Middle frontal gyrus (tissue), 1 donor: Measurements from ENCODE around the gene TCERG1L.

ENCODE experiments used
- DNase-seq: peaks from one replicate; pipeline ENCODE4 v3.0.0-alpha.2; 2015; ENCODE audit warnings: low spot score; ENCODE audit errors: extremely low spot score

TCERG1L gene

DNA sequence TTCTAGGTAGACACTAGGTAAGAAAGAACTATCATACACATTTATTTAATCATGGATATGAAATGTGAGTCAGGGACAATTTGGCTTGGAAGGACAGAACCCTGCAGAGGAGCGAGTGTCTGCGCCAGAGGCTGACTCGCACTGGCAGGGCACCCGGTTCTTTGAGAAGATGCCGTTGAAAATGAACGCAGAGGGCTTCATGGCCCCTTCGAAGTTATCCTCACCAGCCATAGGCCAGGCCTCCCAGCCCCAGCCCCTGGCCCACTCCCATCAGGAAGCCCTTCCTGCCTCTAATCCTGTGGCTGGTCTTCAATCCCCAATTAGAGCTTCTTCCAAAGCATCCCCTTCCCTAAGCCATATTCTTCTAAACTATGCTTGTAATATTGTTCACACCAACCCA lies 239.8 kb downstream of the TCERG1L start:
- DNase-seq, result no peak

DNA sequence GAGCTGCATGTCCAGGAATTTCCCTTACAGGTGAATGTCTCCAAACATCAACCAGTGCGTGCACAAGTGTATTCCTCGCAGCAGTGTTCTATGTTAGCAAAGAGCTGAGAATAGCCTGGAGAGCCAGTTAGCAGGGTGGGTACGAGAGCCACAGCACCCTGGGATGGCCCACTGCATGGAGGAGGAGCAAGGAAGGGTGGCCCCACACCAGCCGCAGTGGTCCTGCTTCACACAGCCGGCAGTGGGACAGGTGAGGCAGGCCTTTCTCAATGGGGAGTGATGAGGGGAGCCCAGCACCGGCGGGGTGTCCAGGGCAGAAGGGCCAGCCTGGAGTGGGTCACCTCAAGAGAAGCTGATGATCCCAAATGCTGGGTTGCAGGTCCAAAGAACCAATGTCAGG lies 240.7 kb downstream of the TCERG1L start:
- DNase-seq, result no peak

DNA sequence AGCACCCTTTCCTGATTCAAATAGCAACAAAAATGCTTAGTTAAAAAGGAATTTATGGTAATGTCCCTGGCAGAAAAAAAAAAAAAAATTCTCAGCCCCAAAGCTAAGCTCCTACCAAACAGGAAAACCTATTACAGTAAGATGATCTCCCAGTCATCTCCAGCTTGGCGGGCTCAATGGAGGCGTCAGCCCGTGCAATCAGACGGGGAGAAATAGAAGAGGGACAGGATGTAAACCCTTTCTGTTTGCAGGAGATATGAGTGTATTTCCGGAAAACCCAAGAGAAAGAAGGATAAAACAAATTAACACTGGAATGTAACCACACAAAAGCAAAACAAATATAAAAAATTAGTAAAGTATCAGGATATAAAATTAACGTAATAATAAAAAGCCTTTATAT lies 242.8 kb downstream of the TCERG1L start:
- no peak for DNase-seq

DNA sequence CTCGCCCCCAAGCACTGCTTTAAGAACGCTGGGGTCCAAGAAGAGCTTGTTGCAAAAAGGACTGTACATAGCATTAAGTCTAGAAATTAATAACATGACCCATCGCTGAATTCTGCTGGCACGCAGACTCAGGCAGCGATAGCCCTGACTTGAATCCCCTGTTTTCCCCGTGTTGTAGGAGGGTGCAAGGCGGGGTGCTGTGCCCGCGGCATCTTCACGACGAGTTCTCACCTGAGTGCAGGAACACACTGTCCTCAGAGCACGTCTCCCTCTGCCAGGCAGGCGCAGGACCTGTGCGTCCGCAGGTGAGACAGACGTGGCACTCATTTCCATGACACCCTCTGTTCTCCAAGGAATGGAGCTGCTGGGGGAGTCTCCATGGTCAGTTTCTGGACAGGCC lies 243.2 kb downstream of the TCERG1L start:
- DNase-seq, result no peak

DNA sequence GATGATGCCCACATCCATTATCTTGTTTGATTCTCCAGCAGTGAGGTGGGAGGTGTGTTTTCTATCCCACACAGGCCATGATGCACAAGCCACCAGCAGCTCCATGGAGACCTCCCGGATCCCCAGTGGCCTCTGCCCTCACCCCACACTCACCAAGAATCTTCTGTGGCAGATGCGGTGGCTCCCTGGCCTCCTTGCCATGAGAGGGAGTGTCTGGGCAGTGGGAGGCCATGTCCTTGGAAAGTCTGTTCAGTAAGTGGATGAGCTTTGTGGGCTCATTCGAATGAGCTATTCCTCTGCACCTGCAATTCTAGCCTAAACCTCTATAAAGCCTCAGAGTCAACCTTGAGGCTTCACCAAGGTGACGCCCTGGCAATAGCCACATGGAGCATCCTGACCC lies 243.8 kb downstream of the TCERG1L start:
- DNase-seq, result no peak

DNA sequence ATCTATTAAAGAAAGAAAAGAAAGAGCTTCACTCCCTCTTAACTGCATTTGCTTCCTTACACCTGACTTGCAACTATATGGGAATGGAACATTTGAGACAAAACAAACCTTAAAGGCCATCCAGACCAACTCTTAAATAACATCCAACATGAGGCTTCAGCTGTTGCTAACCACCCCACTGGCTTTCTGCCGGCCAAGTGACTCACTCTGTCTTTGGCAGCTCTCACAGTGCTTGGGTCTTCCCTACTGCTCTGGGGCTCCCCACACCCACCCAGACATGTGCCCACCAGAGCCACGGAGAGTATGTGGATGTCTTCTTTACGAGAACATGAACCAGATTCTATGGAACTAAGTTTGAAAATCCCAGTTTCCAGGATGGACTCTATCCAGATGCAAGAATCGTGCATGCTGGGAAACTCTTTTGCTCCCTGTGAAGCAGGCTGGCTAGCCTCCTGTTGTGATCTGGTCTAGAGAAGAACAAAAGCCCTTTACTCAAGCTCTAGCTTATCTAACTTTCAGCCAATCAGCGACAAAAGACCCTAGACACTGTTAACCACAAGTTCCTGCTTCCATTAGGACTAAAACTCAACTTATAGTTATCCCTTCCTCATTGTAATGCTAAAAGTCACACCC lies 245.7 kb downstream of the TCERG1L start:
- DNase-seq, result no peak

DNA sequence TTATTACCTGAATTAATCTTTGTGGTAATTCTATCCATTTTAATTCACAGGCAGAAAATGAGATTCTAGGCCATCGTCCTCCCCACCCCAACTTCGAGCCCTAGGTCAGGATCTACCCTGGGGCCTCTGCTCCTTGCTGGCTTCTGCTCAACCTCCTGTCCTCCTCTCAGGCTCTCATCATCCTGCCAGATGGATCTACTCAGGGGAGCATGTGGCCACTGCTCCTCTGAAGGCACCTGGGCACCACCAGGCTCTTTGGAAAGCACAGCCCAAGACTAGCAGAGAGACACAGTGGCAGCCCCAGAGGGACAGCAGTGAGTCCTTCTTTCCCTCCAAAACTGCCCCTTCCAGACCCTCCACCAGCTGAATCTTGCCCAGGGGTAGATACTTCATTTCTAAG lies 248.2 kb downstream of the TCERG1L start:
- DNase-seq, result no peak

DNA sequence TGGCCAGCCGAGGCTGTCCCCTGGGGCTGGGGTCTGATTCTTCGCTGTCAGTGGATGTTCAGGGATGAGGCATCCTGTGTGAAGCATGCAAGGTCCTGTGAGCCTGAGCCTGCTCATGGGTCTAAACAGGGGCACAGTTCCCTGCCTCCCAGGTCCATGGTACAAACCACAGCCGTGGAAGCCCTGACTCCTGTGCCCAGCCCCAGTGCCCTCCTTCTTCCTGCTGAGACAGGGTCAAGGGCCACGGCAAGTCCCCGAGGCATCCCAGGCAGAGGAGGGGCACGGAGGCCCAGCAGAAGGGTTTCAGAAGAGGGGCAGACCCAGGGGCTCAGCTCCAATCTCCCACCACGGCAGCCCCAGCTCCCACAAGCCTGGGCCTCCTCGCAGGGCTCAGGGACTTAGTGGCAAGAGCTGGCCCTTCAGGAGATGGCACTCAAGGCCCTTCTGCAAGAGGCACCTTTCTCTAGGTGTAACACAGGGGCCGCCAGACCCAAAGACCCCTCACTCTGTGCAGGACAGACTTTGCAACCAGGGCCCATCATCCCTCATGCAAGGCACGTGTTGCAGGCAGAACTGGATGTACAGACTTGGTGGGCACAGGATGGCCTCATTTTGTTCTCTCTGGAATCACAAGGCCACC lies 248.8 kb downstream of the TCERG1L start:
- DNase-seq, result no peak

DNA sequence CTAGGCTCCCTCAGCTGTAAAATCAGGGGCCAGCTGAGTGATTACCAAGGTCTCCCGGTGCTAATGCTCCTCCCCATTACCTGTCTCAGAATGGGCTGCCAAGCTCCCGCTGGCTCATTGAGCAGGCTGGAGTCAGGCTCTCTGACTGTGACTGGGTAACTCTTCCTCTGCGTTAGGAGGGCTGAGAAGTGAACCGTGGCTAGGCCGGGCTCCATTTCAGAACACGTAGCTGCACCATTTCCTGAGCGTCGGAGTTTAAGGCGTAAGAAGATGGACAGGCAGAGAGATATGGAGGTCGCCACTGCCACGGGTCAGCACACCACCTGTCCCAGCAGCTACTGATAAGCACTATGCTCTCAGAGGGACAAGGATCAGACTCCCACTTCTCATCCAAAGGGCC lies 250.3 kb downstream of the TCERG1L start:
- no peak for DNase-seq

DNA sequence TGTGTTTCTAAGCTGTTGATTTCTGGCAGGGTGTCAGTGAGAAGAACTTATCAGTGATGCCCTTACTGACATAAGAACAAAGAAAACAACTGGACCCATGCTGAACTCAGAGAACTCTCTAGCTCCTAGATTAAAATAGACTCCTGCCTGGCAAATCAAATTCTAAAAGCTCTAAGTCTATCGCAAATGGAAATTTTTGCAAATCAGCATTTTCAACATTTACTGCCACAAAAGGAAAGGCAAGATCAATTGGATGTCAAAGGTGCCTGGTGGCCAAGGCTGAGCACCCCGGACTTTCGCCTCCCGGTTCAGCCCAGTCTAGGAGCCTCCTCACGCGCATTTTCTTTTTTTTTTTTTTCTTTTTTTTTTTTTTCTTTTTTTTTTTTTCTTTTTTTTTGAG lies 251.6 kb downstream of the TCERG1L start:
- no peak for DNase-seq

DNA sequence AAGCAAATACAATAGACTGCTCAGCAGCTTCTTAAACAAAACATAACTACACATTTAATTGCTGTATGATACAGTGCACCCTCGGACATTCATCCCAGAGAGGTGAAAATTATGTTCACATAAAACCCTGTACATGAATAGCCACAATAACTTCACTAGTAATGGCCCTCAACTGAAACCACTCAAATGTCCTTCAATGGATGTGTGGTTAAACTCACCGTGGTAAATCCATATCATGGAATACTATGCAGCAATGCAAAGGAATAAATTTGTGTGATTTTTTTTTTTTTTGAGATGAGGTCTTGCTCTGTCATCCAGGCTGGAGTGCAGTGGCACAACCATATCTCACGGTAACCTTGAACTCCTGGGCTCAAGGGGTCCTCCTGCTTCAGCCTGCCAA lies 252.7 kb downstream of the TCERG1L start:
- DNase-seq, result no peak

DNA sequence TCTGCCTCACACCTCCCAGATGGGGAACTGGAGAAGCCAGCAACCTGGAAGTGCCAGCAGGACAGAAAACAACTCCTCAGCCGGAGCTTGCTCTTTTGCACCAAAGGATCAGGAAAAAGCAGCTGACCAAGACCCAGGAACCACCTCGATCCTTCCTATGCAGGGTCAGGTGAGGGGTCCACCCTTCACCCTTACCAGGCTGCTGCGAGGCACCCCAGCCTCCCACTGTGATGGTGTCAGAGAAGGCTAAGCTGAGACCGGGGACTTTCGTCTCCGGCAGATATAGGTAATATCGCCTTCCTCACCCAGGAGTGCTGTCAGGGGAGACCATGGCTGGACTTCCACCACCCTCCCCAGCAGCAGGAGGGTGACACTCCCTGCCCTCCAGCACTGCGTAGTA lies 254.7 kb downstream of the TCERG1L start:
- DNase-seq, result no peak

DNA sequence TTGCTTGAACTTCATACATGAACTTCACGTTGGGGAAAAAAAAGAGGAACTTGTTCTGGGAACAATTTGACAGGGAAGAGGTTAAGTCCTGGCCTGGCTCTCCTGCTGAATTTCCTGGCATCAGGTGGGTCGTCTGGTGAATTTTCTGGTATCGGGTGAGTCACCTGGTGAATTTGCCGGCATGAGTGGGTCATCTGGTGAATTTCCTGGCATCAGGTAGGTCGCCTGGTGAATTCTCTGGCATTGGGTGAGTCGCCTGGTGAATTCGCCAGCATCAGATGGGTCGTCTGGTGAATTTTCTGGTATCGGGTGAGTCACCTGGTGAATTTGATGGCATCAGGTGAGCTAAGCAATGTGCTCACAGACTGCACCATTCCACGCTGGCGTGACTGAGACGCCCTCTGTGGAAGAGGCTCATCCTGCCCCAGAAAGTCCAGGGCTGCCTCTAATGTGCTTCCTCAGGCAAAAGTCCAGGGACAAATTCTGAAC lies 255.4 kb downstream of the TCERG1L start:
- no peak for DNase-seq

DNA sequence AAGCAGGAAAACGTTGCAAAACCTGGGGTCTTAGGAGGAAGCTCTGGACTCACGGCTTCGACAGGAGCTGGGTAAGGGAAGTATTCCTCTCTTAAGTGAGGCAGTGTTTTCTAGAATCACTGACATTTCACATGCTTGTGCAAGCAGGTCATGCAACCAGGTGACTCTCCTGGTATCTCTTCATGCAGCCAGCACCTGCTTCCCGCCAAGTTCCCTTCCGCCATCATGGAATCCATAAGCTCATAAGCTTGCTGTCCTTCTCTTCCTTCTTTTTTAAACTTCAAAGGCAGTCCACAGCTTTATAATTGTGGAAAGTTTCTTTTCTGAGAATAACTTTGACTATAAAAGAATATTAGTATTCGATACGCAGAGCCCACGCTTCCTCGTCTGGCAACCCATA lies 256.1 kb downstream of the TCERG1L start:
- no peak for DNase-seq

DNA sequence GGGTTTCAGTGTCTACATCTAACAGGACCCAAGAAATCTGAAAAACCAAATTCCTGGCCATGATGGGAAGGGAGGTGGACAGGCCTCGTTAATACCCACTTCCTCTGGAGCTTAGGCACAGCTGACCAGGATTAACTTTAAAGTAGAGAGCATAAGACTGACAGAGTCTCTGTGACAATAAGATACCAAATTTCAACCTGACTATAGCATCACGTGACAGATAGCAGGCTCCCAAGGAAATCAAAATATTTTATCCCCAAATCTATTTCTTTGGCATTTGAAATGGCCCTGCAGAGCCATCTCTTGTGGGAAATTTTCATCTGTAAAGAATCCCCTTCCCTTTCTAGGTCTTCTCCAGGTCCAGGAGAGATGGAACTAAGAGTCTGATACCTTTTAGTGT lies 258.3 kb downstream of the TCERG1L start:
- DNase-seq, result no peak

DNA sequence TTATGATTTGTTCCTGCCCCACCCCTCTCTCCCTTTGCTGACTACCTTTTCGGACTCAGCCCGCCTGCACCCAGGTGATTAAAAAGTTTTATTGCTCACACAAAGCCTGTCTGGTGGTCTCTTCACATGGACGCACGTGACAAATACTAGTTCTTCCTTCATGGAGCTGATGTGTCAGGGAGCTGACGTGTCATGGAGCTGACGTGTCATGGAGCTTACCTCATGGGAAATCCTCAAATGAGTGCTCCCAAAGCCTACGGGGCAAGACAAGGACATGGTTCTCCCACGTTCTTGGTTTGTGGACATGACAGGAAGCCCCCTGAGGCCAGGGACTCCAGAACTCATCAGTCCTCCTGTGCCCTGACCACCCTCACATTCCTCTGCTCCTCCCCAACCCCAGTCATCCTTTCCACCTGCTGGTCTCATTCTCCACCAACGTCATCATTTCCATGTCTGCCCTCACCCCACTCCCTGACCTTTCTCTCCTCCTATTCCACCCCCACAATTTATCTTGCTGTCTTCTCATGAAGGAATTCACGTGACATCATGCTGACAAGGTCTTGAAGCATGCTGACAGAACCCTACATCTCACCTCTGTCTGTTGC lies 261.3 kb downstream of the TCERG1L start:
- no peak for DNase-seq

DNA sequence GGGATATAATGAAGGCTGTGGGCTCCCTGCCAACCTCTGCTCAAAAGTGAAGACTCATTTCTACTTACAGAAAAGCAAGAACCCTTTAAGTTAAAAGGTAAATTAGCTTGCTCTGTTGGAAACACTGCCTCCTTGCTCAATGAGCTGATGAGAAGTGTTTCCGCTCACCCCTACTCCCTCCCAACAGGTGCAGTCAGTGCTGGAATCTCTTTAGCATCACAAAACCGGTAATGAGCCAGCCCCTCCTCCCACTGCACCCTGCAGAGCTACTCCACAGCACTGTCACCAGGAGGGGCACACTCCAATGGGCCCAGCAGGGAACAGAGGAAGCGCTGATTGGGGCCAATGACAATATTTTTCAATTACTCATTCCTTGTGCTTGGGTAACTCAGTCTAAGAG lies 262.5 kb downstream of the TCERG1L start:
- no peak for DNase-seq

DNA sequence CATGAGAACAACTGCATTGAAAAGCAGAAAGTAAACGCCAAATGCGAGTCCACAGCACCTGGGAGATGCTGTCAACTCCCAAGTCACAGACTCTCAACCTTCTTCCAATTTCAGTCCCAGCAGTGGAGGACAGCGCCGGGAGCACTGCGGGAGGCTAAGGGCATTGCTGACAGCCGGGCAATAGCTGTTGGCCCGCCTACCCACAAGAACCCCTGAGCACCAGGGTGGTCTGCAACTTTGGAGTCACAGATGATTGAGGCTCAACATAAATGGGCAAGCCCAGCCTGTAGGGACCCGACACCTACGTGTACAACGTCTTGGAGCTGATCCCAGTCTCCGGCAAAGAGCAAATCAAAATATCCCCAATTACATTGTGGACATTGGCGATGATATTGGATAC lies 262.9 kb downstream of the TCERG1L start:
- no peak for DNase-seq

DNA sequence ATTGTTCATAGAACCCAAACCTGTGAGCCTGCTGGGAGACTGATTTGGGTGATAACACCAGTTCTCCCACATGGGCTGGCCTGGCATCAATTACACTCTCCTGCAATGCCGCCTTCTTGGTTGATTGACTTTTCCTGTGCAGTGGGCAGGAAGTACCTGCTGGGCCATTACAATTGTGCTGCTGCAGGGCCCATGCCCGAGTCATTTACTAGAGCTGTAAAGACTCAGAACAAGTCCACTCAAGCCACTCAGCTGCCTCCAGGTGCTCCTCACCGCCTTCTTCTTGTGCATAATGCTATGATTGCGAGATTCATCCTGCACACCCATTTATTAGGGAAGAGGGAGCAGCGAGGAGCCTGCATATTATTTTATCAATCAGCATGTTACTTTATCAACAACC lies 264.0 kb downstream of the TCERG1L start:
- no peak for DNase-seq

DNA sequence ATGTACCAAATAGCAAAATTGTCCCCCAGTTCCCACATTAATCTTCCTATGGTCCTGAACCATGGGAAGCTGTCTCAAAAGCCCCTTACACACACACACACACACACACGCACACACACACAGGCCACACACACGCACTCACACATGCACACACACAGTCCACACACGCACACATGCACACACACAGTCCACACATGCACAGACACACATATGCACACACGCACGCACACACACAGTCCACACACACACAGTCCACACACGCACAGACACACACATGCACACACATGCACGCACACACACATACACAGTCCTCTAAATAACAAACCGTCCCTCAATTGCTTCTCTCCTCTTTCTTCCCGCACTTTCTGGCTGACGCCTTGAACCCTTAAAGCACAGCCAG lies 265.3 kb downstream of the TCERG1L start:
- no peak for DNase-seq

DNA sequence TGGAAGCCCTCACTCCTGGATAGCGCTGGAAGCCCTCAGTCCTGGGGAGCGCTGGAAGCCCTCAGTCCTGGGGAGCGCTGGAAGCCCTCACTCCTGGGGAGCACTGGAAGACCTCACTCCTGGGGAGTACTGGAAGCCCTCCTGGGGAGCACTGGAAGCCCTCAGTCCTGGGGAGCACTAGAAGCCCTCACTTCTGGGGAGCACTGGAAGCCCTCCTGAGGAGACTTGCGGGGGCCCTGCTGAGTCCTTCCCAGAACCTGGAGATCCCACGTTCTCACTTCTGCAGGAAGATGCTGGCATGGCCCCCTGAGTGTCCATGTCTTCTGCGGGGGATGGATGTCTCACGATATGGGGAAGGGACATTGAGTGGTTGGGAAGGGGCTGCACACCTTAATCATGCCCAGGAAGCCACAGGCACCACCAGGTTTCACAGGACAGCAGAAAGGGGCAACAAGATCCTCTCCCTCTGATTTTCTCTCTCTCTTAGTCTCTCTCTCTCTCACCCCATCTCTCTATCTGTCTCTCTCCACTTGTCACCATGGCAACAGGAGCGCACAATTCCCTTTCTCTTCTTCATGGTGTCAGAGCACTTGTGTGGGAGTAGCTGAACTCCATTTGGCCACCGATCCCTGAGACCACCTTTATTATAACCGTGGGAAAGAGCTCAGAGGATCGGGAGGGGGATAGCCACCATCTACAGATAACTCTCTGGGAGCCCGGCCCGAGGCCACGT lies 267.0 kb downstream of the TCERG1L start:
- DNase-seq, result no peak

DNA sequence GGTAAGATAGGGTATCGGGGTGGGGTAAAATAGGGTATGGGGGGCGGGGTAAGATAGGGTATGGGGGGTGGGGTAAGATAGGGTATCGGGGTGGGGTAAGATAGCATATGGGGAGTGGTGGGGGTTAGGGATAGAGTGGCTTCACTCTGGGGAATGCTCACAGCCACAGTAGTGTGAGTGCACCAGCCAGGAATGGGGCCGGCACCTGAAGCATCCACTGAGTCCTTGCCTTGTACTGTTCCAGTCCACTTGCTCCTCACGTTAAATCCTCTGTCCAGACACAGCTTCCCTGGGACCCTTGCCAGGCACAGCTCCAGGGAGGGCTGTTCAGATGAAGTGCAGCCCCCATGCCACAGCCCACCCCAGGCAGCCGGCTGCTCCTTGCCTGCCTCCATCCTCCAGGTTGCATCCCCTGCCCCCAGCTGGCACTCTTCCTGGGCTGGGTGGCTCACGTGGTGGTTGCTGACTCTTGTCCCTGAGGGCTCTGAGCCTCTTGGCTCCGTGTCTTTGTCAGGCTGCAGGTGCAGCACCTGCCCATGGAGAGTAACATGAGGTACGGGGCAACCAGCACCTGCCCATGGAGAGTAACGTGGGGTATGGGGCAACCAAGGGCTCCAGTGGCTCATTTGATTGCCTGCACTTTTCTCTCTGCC lies 268.4 kb downstream of the TCERG1L start:
- no peak for DNase-seq
